HK-2 (cell line): ENCODE measurements around the gene HMGCR.

Experiments
- DNase-seq: peaks from one replicate; pipeline ENCODE4 v3.0.0-alpha.2; 2018; ENCODE audit not compliant: unreplicated experiment

HMGCR gene

DNA sequence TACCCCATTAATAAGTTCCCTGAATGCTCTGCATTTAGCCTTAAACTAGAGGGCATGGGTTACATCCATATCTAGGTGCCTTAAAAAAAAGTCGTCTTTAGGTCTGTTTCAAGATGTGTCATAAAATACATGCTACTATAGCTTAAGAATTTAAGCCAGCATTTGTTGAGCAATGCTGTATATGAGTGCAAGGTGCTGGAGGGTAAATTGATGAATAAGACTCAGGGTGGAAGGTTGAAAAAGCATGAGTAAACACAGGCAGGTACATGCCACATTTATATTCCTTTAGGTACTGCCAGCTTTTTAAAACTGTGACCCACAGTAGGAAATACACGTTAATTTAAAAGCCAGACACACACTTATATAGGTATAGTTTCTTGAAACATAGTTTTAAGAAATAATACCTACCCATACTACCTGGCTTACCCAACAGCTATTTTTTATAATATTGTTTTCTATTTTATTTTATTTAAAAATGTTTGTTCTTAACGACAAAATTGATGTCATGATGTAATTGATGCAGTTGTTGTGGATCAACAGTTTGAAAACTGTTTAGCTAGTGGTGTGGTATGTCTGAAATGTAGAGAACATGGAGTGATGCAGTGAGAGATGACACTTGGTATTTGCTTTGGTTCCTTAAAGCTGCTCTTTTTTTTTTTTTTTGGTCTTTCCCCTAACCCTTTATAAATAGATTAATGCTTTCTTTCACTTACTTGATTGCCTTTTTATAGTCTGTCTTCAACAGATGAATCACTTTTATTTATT lies 3.9 kb downstream of the HMGCR start:
- DNase-seq: no peak

DNA sequence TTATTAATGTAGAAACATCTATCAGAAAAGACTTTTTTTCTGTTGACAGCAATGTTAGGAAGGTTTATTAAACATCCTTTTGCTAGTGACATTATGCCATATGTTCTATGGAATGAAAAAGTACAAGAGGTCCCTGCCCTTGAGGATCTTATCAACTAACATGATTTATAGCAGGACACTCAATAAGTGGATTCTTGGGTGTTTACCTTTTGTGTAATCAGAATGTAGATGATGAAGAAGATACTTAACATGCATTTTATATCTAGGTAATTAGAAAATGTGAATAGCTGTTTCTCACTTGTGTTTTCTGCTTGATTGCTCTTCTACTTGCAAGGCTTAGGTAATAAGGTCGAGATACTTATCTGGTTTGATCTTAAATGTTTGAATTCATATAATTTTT lies 4.9 kb downstream of the HMGCR start:
- DNase-seq: no peak

- DNase-seq: no peak
Measured at GRCh38 chr5:75342836-75343235, 5.8 kb downstream of the HMGCR start.

DNA sequence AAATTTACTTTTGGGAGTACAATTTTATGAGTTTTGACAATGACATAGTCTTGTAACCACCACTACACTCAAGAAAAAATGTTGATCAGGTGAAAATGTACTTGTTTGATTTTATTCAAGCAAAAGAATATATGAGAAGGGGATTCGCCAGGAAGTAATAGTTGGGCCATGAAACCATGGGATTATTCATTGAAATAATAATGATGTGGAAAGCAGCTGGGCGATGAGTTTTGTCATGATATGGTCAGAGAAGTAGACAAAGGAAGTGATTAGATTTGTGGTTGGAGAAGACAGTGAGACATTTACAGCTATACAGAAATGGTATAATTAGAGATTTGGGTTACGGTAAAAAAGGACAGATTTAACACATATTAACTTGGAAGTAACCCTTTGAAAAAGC lies 11.2 kb downstream of the HMGCR start:
- no peak for DNase-seq

DNA sequence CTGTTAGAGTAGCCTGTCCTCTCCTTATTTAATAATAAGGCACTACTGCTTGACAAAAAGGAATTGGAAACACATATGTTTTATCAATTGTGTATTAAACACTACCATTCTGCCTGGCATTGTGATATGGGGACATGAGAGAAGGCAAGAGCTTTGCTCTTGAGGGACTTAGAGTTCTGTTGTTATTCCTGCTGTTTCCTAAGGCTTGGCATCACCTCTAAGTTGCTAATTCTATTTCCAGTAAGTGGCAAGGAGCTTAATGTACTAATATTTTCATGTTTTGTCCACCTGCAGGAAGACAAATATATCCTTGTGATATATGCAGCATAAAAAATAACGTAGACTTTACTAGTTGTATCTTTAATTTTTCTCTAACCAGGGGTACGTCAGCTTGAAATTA lies 12.6 kb downstream of the HMGCR start:
- no peak for DNase-seq

GRCh38 chr5:75351139-75351926 lies 14.3 kb downstream of the HMGCR start:
- no peak for DNase-seq

DNA sequence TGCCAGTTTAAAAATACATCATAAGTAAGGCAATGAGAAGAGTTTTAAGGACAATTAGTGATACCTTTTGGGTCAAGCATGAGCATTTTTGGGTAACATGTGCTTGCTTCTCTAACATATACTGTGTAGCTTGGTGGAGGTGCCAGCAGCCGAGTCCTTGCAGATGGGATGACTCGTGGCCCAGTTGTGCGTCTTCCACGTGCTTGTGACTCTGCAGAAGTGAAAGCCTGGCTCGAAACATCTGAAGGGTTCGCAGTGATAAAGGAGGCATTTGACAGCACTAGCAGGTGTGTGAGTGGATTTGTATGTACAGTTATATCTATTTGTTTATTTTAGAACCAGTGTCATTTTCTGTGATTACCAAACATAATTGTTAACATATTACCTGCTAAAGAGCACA lies 18.2 kb downstream of the HMGCR start:
- DNase-seq: no peak

DNA sequence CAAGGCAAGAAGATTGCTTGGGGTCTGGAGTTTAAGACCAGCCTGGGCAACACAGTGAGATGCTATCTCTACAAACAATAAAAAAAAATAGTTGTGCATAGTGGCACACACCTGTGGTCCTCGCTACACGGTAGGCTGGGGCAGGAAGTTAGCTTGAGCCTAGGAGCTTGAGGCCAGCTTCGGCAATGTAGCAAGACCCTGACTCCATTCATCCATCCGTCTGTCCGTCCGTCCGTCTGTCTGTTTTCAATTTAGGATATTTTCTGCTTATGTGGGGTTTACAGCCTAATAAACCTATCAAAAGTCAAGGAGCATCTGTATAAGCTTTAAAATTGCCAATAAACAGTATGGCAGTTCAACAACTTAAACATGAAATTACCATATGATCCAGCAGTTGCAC lies 19.7 kb downstream of the HMGCR start:
- no peak for DNase-seq

DNA sequence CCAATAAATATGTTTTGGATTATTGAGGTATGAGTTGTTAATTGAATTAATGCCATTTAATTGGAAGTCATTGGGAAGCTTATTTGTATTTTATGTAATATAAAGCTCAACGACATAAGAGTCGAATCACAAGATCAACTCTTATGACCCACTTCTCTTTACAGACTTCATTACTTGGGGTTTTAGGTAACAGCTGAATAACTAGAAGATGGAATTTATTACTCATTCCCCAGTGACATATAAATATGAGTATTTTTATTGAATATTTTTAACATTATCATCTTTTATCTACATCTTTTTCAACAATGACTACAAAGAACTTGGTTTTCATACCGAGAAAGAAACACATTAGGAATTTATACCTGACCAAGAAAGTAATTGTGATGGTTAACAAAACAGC lies 21.1 kb downstream of the HMGCR start:
- no peak for DNase-seq

DNA sequence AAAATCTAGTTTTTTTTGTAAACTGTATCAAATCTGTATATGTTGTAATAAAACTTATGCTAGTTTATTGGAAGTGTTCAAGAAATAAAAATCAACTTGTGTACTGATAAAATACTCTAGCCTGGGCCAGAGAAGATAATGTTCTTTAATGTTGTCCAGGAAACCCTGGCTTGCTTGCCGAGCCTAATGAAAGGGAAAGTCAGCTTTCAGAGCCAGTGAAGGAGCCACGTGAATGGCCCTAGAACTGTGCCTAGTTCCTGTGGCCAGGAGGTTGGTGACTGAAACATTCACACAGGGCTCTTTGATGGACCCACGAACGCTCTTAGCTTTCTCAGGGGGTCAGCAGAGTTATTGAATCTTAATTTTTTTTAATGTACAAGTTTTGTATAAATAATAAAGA lies 24.3 kb downstream of the HMGCR start:
- DNase-seq: no peak

GRCh38 chr5:75362474-75362975 lies 25.5 kb downstream of the HMGCR start:
- no peak for DNase-seq

GRCh38 chr5:75363111-75363510 lies 26.1 kb downstream of the HMGCR start:
- DNase-seq: no peak

DNA sequence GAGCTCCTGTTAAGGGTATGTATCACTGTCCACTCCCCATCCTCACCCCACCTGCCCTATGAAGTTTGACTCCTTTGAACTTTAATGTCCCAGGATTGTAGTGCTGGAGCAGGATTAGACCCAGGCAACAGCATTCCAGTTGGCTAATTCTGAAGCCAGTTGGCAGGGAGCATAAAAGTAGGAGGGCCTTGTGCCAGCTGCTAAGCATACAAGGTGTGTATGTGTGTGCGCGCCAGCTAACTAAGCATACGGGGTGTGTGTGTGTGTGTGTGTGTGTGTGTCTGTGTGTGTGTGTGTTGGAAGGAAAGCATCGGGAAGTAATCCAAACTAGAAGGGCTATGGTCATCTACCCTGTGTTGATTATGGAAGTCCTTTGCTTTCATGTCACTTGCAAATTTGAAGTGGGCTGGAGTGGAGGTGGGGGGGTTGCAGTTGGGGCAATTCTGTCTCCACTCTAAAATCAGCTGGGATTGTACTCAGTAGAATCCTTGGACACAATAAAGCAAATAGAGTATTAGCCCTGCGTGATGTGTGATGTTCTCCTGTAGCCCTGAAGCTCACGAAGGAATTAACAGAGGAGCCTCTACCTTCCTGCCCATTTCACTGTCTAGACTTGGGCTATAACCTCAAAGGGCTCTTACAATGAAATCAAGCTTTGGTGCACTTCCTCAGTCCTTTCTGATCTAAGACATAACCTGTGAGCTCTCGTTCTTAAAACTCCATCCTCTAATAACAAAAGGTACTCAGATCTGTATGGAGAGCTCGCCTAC lies 26.9 kb downstream of the HMGCR start:
- no peak for DNase-seq

- DNase-seq: no peak
Measured at GRCh38 chr5:75364571-75365280, 27.7 kb downstream of the HMGCR start.

DNA sequence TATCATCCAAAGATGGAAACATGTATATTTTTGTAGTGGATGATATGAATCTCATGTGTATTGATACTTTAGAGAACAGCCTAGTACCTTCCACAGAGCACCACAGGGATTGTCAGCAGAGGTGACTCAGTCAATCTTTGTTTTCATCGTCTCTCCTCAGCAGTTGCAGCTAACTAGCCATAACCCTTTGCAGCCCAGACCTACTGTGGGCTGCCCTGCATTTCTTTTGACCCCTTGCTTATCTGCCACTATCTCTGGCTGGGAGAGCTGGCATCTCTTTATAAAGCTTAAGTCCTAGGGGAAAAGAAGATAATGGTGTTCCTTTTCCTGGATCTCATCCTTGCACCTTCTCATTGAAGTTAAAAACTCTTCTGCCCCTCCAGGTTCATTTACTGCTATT lies 28.7 kb downstream of the HMGCR start:
- DNase-seq: no peak

- DNase-seq: no peak
Measured at GRCh38 chr5:75366787-75367186, 29.8 kb downstream of the HMGCR start.

- DNase-seq: no peak
Measured at GRCh38 chr5:75367401-75367800, 30.4 kb downstream of the HMGCR start.

DNA sequence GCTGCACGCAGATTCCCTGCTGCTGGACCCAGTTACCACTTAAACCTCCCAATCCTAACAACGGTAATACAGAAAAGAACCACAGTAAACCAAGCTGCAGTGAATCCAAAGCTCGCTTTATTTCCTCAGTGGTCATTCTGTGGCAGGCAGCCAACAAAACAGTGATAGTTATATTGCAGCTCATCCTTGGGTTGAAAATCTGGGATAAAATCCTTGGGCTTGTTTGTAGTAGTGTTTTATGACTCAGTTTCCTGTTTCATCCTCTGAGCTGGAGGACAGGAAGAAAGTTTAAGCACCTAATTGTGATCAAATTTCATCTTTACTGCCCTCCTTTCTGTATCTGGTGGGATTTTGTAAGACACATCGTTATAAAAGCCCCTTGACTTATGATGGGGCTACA lies 31.4 kb downstream of the HMGCR start:
- no peak for DNase-seq

GRCh38 chr5:75373862-75374261 lies 36.8 kb downstream of the HMGCR start:
- DNase-seq: no peak

GRCh38 chr5:75374394-75374814 lies 37.4 kb downstream of the HMGCR start:
- no peak for DNase-seq

- DNase-seq: no peak
Measured at GRCh38 chr5:75375414-75375813, 38.4 kb downstream of the HMGCR start.

GRCh38 chr5:75380099-75380498 lies 43.1 kb downstream of the HMGCR start:
- no peak for DNase-seq
